Fibroblast of skin of left quadriceps (primary cell): ENCODE results near the gene CPLX3.

Experiments used
- DNase-seq, 2 experiments: peaks; one replicate each; pipeline ENCODE4 v3.0.0-alpha.2; 2013; ENCODE audit warnings: low read depth in 2 of 2

CPLX3 gene

GRCh38 chr15:74802290-74802689 is 24.1 kb upstream of the CPLX3 start:
- DNase-seq, result no peak

GRCh38 chr15:74802862-74803447 is 23.5 kb upstream of the CPLX3 start:
- DNase-seq, result no peak

- no peak for DNase-seq
These were observed 21.5 kb upstream of the CPLX3 start for GRCh38 chr15:74804935-74805334.

DNA sequence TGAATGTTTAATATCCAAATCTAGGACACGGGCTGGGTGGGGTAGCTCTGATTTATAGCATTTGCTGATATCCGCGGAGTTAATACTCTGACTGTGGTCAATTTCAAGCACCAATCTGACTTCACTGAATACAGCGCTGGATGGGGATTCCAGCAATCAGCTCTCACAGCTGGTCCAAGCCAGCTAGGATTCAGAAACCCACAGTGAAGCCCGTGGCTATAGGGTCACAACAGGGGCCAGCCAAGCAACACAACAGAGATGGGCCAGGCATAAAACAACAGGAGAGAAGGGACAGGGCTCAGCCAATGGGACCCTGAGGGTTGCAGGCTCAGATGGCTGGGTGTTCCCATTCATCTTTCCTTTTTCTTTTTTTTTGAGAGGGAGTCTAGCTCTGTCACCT is 19.1 kb upstream of the CPLX3 start:
- no peak for DNase-seq

DNA sequence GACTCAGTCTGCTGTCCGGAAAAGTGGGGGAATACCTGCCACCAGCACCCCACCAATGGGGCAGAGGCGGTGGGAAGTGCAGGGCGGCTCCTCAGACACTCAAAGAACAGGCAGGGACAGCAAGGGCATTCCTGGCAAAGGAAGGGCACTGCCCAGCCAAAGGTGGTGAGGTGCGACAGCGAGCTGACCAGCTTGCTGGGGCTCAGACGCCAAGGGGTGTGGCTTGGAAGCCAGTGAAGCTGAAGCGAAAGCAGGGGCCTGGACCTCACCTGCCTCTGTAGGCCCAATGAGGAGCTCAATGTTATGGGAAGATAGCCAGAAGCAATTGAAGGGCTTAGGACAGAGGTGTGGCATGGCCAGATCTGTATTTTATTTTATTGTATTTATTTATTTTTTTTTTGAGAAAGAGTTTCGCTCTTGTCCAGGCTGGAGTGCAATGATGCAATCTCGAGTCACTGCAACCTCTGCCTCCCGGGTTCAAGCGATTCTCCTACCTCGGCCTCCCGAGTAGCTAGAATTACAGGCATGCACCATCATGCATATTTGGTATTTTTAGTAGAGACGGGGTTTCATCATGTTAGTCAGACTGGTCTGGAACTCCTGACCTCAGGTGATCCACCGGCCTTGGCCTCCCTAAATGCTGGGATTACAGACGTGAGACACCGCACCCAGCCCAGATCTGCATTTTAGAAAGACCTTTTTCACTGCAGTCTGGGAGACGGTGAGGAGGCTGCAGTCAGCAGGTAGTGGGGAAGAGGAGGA is 18.2 kb upstream of the CPLX3 start:
- DNase-seq, result no peak

DNA sequence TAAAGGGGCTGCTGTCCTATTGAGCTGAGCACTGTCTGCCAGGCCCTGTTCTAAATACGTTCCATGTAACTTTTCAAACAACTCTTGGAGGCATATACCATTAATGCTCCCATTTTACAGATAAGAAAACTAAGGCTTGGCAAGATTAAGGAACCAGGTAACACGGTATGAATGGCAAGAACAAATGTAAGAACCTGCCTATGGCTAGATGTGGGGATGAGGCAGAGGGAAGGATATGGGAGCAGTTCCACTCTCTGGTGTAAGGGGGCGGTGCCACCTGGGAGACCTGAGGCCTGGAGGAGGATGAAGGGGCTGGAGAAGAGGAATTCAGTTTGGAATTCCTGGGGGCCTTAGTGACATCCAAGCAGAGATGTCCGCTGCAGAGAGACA is 17.6 kb upstream of the CPLX3 start:
- DNase-seq, result no peak

GRCh38 chr15:74809242-74809641 is 17.2 kb upstream of the CPLX3 start:
- no peak for DNase-seq

DNA sequence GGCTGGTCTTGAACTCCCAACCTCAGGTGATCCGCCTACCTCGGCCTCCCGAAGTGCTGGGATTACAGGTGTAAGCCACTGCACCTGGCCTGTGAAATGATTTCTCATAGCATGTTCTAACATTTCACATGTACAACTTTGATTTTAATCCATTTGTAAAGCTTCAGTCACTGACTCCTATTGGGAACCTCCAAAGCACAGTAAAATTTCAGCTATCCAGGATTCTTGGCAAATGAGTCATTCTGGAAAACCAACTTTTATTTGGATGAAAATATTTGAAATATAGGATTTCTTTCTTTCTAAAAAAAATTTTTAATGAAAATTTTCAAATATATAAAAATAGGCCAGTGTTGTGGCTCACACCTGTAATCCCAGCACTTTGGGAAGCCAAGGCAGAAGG is 16.5 kb upstream of the CPLX3 start:
- DNase-seq, result no peak

- no peak for DNase-seq
These were observed 13.9 kb upstream of the CPLX3 start, which contains the start of gene LMAN1L for GRCh38 chr15:74812533-74812932. Gene LMAN1L (plus strand): TSS chr15:74812835. CDS start chr15:74812855, 20 bp downstream.

- DNase-seq, result no peak
These were observed 11.1 kb upstream of the CPLX3 start for GRCh38 chr15:74815121-74815934.

- DNase-seq, result no peak
These were observed 10.5 kb upstream of the CPLX3 start for GRCh38 chr15:74815961-74816360.

DNA sequence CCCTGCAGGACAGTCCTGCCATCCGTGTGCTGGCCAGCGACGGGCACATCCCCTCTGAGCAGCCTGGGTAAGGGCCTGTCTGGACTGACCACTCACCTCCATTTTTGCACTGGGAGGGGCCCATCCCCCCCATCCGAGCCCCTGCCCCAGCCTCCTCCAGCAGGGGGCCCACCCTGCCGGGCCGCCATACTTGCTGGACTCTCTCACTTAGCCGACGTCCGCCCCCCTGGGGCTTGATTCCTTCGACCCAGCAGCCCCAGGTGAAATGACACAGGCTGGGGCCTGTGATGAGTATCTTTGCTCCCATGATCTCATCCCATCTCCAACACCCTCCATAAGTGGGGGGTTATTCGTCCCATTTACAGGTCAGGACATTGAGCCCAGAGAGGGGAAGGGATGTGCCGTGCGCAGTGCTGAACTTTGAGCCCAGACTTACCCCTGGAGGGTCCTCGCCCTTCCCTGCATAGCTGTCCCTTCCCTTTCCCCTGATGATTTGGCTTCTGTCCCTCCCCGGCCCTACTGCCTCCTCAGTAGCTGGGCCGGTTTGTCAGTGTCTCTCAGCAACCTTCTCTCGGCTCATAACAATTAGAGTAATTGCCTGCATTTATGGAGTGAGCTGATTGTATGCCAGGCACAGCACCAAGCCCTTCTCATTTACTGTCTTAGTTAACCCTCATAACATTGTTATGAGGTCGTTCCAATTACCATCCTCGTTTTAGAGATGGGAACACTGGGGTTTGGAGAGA is 9.6 kb upstream of the CPLX3 start:
- no peak for DNase-seq

DNA sequence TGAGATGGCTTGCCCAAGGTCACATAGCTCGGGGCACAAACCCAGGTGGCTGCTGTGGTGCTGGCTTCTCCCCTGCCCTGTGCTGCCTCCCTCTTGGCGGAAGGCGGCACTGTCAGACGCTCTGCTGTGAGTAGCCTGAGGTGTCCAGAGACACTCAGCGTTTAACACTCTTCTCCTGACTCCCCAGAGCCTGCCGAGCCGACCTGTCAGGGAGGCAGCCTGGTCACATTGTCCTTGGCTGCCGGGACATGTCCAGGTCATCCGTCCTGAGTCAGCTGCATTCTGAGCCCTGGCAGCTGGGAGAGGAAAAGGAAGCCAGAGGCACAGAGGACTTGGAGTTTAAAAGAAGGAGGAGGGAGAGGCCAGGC is 9.1 kb upstream of the CPLX3 start:
- no peak for DNase-seq

DNA sequence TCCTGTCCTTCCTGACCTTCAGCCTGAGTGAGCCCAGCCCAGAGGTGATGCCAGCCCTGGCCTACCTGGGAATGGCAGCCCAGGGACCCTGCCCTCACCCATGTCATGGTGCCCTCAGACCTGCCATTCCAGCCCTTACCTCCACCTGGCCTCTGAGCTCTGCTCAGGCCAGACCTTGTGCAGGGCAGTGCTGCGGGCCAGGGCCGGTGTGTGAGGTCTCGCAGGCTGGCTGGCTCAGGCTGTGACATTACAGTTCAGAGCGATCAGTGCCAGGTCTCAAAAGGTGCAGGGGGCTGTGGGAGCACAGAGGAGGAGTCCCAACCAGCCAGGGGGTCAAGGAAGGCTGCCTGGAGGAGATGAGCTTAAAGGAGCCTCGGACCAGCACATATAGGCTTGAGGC is 6.4 kb upstream of the CPLX3 start:
- no peak for DNase-seq

DNA sequence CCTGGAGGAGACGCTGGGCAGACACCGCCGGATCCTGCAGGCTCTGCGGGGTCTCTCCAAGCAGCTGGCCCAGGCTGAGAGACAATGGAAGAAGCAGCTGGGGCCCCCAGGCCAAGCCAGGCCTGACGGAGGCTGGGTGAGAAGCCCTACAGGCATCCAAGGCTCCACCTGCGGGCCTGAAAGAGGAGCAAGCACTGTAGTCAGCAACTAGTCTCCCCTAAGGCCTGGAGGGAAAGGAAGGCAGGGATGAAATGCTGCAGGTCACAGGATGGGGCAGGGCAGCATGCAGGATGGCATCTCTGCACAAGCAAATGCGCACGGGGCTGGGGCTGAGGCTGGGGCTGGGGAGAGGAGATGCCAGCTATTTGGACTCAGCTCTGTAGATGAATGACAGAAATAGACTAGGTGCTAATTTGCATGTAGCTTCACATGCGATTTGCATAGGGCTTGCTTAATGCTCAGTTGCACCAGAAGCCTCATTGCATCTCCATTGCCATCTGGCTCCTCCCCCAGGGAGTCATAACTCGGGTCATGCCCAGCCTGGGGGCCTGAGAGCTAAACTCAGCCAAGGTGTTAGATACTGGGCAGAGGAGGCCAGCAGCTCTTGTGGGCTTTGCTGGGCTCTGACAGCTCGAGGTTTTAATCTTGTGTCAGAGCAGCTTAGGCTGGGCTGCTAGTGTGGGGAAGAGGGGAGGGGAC is 5.2 kb upstream of the CPLX3 start:
- DNase-seq, result no peak

GRCh38 chr15:74821790-74822158 is 4.7 kb upstream of the CPLX3 start:
- no peak for DNase-seq

DNA sequence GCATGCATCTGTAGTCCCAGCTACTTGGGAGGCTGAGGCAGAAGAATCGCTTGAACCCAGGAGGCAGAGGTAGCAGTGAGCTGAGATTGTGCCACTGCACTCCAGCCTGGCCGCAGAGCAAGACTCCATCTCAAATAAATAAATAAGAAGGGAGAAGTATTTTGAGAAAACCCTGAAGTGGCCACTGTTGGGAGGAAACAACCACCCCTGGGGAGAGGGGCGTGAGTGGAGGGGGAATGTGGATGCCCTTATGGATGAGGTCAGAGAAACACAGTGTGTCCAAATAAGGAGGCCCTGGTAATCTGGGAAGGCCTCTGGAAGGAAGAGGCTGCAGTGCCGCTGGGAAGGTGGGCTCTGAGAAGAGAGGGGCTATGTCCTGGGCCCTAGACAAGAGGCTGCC is 4.2 kb upstream of the CPLX3 start:
- DNase-seq, result no peak

DNA sequence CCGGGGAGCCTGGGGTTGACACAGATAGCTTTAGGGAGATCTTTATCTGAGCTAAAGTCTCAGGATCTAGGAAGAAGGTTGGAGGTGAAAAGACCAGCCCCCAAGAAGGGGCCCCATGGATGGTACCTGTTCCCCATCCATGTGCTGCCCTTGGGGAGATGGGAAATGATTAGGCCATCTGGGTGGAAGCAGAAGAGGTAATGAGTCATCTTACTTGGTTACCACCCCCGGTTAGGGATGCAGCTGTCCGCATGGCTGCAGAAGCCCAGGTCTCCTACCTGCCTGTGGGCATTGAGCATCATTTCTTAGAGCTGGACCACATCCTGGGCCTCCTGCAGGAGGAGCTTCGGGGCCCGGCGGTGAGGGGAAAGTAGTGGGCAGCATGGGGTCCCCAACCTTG is 3.1 kb upstream of the CPLX3 start:
- no peak for DNase-seq

DNA sequence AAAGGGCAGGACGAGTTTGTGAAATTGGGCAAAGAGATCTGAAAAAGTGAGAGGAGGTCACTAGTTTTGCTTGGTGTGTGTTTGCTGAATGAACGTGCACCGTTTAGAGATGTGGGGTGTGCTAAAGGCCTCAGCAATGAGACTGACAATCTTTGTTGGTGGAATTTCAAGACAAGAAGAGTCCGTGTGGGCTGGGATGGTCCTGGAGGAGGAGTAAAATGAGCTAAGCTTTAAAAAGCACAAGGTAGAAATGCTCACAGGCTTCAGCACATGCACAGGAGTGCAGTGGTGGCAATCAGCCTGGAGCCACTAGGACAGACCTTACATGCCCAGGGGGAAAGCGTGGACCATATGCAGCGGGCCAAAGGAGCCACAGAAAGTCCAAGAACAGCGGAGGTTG is 1.5 kb upstream of the CPLX3 start:
- DNase-seq, result no peak

DNA sequence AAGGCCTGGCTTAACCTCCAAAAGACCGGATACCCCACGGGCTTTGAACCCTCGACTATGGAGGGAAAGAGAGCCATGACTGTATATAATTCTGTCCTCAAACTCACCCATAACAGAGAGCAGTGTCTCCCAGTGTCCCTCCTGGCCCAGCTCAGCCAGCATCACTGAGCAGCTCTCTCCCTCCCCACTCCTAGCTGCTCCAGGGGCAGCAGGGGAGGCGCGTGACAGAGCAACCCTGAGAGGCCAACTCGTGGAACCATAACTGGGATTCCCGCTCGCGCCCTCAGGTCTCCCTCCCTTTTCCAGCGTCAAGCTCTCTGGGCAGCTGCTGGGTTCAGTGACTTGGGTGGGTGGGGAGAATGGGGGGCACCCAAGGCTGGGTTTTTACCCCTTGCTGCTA is 561 bp upstream of the CPLX3 start:
- DNase-seq, result no peak

DNA sequence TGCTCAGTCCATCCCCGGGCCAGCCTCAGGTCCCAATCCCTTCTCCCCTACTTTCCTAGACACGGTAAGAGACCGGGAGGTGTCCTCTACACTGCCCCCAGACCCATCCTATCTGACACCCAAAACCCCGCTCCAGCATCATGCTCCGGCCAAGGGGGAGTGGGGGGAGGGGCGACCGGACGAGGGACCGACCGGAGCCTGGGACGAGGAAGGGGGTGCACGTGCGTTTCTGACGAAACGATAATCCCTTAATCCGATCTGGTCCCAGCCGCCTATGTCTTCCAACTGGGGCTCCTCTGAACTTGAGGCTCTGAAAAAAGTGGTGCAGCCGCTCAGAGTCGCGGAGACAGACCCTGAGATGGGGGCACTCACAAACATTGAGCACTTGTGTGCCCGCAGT is 494 bp downstream of the CPLX3 start:
- DNase-seq, result no peak

DNA sequence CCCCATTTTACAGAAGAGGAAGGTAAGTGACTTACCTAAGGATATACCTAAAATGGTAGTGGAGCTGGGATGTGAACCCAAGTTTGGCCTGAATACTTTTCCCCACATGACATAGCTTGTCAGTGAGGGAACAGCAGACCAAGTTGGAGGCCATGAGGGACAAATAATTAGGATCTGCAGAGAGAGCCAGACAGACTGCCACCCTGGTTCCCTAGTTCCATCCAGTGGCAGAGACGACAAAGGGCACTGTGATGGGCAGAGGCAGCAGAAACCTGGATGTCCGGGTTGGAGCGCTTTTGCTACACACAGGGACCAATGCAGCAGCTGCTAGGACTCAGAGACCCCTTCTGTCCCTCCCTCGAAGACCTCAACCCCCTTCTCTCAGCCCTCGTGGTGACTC is 1.2 kb downstream of the CPLX3 start:
- no peak for DNase-seq
